Endothelial cell of umbilical vein (primary cell): ENCODE data around the gene CCDC93. TPM values are rescaled to one million over a fixed set of nuclear protein-coding genes. Genes with fewer than 3 reads are reported as not detected.

ENCODE experiments used
- BruUV-seq: library from RNA; stranded (reverse); fragments of 400-500 nt; replicated peaks from 2 replicates; lab custom pipeline; 2021; lab: Mats Ljungman, UMichigan
- CTCF ChIA-PET: fragments of 300-600, 350-600 bp; sonication (Branson Sonifier 250); formaldehyde crosslinking; loops from one replicate; lab custom pipeline; 2021; ENCODE audit warnings: antibody characterized with exemption, inconsistent platforms; lab: Charles Lee
- POLR2A ChIA-PET: fragments of 300-600, 350-600 bp; sonication (Branson Sonifier 250); formaldehyde crosslinking; loops from one replicate; lab custom pipeline; 2021; ENCODE audit warnings: antibody characterized with exemption, inconsistent platforms; lab: Charles Lee
- DNase-seq: peaks from one replicate; pipeline ENCODE4 v3.0.0-alpha.2; 2011; ENCODE audit warnings: low read depth, low spot score
- FAIRE-seq: peaks from 2 replicates; lab custom pipeline; 2011; peaks lifted over from hg19 to GRCh38; lab: Jason Lieb, UNC
- H2AFZ ChIP-seq: 2 replicates; pipeline ENCODE4 v1.6.0; 2012; ENCODE audit warnings: low read depth, low read length, control low read depth, inconsistent platforms
- H3K27ac ChIP-seq: 2 replicates; pipeline ENCODE4 v1.5.1; 2011; ENCODE audit warnings: low read depth, mild to moderate bottlenecking, control low read depth, low read length, moderate library complexity; ENCODE audit not compliant: insufficient read depth
- H3K27me3 ChIP-seq, 2 experiments: 2 replicates each; pipeline versions ENCODE4 v1.6.0 to v1.6.1; 2011; ENCODE audit warnings: low read length in 2 of 2, mixed read lengths in 1 of 2; ENCODE audit not compliant: control insufficient read depth in 2 of 2, insufficient read depth in 2 of 2
- H3K36me3 ChIP-seq, 2 experiments: 2 replicates in 1 of 2; 3 replicates in 1 of 2; pipeline ENCODE4 v1.5.1; 2011; ENCODE audit warnings: low read length in 2 of 2, mild to moderate bottlenecking in 1 of 2, moderate library complexity in 1 of 2; ENCODE audit not compliant: control insufficient read depth in 2 of 2, insufficient read depth in 2 of 2; ENCODE audit errors: extremely low read depth in 1 of 2
- H3K4me1 ChIP-seq: 3 replicates; pipeline ENCODE4 v1.5.1; 2011; ENCODE audit warnings: mild to moderate bottlenecking, low read length; ENCODE audit not compliant: control insufficient read depth, insufficient read depth; ENCODE audit errors: extremely low read depth
- H3K4me2 ChIP-seq: 2 replicates; pipeline ENCODE4 v1.6.1; 2011; ENCODE audit warnings: low read length, control low read depth, mixed read lengths; ENCODE audit not compliant: insufficient read depth
- H3K4me3 ChIP-seq, 3 experiments: fragments of 200-600 bp in 1 of 3; sonication (generic), shearing (Covaris generic) in 1 of 3; replicated peaks in 1 of 3; 2 replicates each; pipeline ENCODE4 v1.5.1; 2011 to 2016; ENCODE audit warnings: control low read depth in 3 of 3, low read length in 3 of 3, mild to moderate bottlenecking in 2 of 3, inconsistent platforms in 1 of 3, low read depth in 1 of 3, moderate library complexity in 1 of 3; ENCODE audit not compliant: insufficient read depth in 1 of 3
- H3K79me2 ChIP-seq: 2 replicates; pipeline ENCODE4 v1.6.0; 2012; ENCODE audit warnings: low read length, inconsistent platforms; ENCODE audit not compliant: control insufficient read depth, insufficient read depth
- H3K9ac ChIP-seq: replicated peaks from 2 replicates; pipeline ENCODE3; 2011; ENCODE audit warnings: low read length, control low read depth; ENCODE audit not compliant: insufficient read depth; ENCODE audit errors: extremely low read depth
- H3K9me1 ChIP-seq: replicated peaks from 3 replicates; pipeline ENCODE4 v1.6.0; 2011; ENCODE audit warnings: mild to moderate bottlenecking, low read length; ENCODE audit not compliant: control insufficient read depth, insufficient read depth; ENCODE audit errors: extremely low read depth
- H3K9me3 ChIP-seq: replicated peaks from 2 replicates; pipeline ENCODE4 v1.5.1; 2012; ENCODE audit warnings: low read length, inconsistent platforms; ENCODE audit not compliant: control insufficient read depth, insufficient read depth
- H4K20me1 ChIP-seq: replicated peaks from 2 replicates; pipeline ENCODE3; 2011; ENCODE audit warnings: mild to moderate bottlenecking, low read length; ENCODE audit not compliant: control insufficient read depth, insufficient read depth; ENCODE audit errors: extremely low read depth
- CTCF ChIP-seq, 2 donors: IDR thresholded peaks; 1 replicate in 1 of 2; 2 replicates in 1 of 2; pipeline ENCODE4 v1.5.1; 2011; ENCODE audit warnings: low read length in 2 of 2, mild to moderate bottlenecking in 2 of 2, moderate library complexity in 2 of 2, control low read depth in 1 of 2, inconsistent platforms in 1 of 2, low read depth in 1 of 2; ENCODE audit not compliant: insufficient read depth in 1 of 2; ENCODE audit errors: extremely low read depth in 1 of 2
- EZH2 ChIP-seq: IDR thresholded peaks from 2 replicates; pipeline ENCODE4 v1.6.1; 2012; ENCODE audit warnings: borderline replicate concordance, low read depth, mild to moderate bottlenecking, moderate library complexity, low read length, inconsistent platforms; ENCODE audit not compliant: severe bottlenecking
- FOS ChIP-seq: IDR thresholded peaks from 2 replicates; pipeline ENCODE4 v1.6.1; 2011; ENCODE audit warnings: mild to moderate bottlenecking, low read length, moderate library complexity, borderline replicate concordance; ENCODE audit not compliant: insufficient read depth
- GATA2 ChIP-seq: IDR thresholded peaks from 2 replicates; pipeline ENCODE4 v1.7.0; 2011; ENCODE audit warnings: low read depth, mild to moderate bottlenecking, moderate library complexity, mixed read lengths, low read length; ENCODE audit not compliant: insufficient read length, insufficient read depth
- JUN ChIP-seq: IDR thresholded peaks from 2 replicates; pipeline ENCODE4 v1.6.1; 2011; ENCODE audit warnings: borderline replicate concordance, low read depth; ENCODE audit not compliant: insufficient read length, insufficient read depth
- MYC ChIP-seq: IDR thresholded peaks from one replicate; pipeline ENCODE4 v1.6.1; 2011; ENCODE audit warnings: mild to moderate bottlenecking, low read depth, low read length
- POLR2A ChIP-seq: IDR thresholded peaks from 2 replicates; pipeline ENCODE4 v1.6.1; 2012; ENCODE audit warnings: low read depth, mild to moderate bottlenecking, control low read depth, low read length
- POLR2AphosphoS5 ChIP-seq: IDR thresholded peaks from 2 replicates; pipeline ENCODE4 v1.6.1; 2012; ENCODE audit warnings: low read depth, mild to moderate bottlenecking, control low read depth, low read length, moderate library complexity; ENCODE audit not compliant: insufficient read depth
- dilution Hi-C: fragments of 300-500 bp; cut with MboI; formaldehyde crosslinking; loops from one replicate; pipeline ENCODE4 v1.15.0; 2019; ENCODE audit warnings: low sequenced_read_pairs; ENCODE audit not compliant: extremely low pct_ligation_motif_present
- intact Hi-C: fragments of 100-400 bp; cut with micrococcal nuclease; formaldehyde crosslinking; loops from one replicate; pipeline ENCODE4 v1.10.0; 2022
- polyA plus RNA-seq, 4 experiments: library from polyadenylated mRNA; depleted of rRNA in 3 of 4; stranded (reverse) in 3 of 4; unstranded in 1 of 4; fragments of >200 nt; gene quantifications; 2 replicates each; pipeline versions ENCODE4 v1.2.1 to v1.2.3, GENCODE V29; 2011 to 2012; ENCODE audit warnings: missing spikeins in 1 of 4
- total RNA-seq: library from RNA; stranded (reverse); gene quantifications from 2 replicates; pipeline ENCODE4 v1.2.3, GENCODE V29; 2021
- TF ChIP-seq, protein P1 (sequence below): IDR thresholded peaks from 2 replicates; pipeline ENCODE4 v1.6.1; 2011; ENCODE audit not compliant: insufficient read depth, insufficient read length

CCDC93 gene
- total and polyA plus RNA-seq, 2 donors (not counting 3 experiments of a cell fraction or from before 2014, with no cell fraction given): 13.8 to 35.1 TPM

DNA sequence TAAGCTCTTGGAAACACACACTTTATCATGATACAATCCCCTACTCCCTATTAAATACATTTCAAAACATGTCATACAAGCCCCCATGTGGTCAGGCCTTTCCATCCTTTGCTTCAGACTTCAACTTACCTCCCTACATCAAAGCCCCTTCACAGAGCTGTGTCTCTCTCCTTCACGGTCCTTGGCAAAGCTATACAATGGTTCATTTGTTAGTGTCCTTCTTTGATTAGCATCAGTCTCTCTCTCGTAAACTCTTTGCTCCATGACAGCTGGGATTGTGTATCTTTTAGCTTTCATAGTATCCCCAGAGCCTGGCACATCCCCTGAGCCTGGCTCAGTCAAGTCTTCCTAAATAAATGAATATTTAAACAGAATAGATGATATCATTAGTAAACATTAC is 48.8 kb upstream of the CCDC93 start:
- TF ChIP-seq GATA2 (no peak), POLR2A (no peak), MYC (no peak), CTCF (IDR thresholded peaks at IDR 0.05; ENCODE audit: extremely low read depth in 1 of 2, insufficient read depth in 1 of 2, low read depth in 1 of 2, low read length in 2 of 2) (no peak), JUN (no peak), POLR2AphosphoS5 (no peak), EZH2 (no peak), FOS (no peak)
- TF ChIP-seq, protein P1, sequence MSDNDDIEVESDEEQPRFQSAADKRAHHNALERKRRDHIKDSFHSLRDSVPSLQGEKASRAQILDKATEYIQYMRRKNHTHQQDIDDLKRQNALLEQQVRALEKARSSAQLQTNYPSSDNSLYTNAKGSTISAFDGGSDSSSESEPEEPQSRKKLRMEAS: no peak
- no peak overlapping the region for H3K4me2 ChIP-seq
- no peaks in the 10 kb centered on the region for H3K4me1 ChIP-seq
- no peak overlapping the region for H3K27ac ChIP-seq
- DNase-seq: no peak
- no peaks in the 10 kb centered on the region for H3K9me1 ChIP-seq
- no peak overlapping the region for H3K4me3 ChIP-seq
- CTCF ChIA-PET: interaction anchor here (0.9 to 7.4 kb wide), 5 partner anchors 10 to 59 kb away, joined by 3 to 75 read pairs (median 8); no protein-coding TSS in a partner anchor
- no peak overlapping the region for H3K9ac ChIP-seq
- H3K79me2 ChIP-seq: no peaks in the 10 kb centered on the region
- dilution Hi-C loops (no loop called here), intact Hi-C loops (no loop called here)
- no peak for FAIRE-seq
- no peak overlapping the region for H2AFZ ChIP-seq
- peaks cover 5 to 8% of the 10 kb centered on the region in 2 experiments for H3K27me3 ChIP-seq
- no peaks in the 10 kb centered on the region for H3K36me3 ChIP-seq
- H3K9me3 ChIP-seq: no peaks in the 10 kb centered on the region
- no TSS peak for BruUV-seq
- H4K20me1 ChIP-seq: no peaks in the 10 kb centered on the region
- POLR2A ChIA-PET: no interaction called here
